Stromal cell of bone marrow (primary cell): ENCODE data around the gene ZBTB11.
"Not testable (repeated sequence)": the region's sequence is repeated elsewhere in the genome, so short reads cannot be mapped to it uniquely, and the experiment has no call there.

Source experiments
- DNase-seq: peaks from one replicate; pipeline ENCODE4 v3.0.0-alpha.2; 2012; ENCODE audit warnings: low read depth

The ZBTB11 gene

DNA sequence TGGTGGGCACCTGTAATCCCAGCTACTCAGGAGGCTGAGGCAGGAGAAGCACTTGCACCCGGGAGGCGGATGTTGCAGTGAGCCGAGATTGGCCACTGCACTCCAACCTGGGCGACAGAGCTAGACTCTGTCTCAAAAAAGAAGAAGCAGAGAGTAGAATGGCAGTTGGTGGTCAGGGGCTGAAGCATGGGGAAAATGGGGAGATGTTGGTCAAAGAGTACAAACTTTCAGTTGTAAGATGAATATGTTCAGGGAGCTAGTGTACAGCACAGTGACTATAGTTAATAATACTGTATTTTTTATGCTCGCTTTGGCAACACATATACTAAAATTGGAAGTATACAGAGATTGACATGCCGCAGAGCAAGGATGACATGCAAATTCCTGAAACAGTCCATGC is 61.4 kb downstream of the ZBTB11 start:
- no peak for DNase-seq

DNA sequence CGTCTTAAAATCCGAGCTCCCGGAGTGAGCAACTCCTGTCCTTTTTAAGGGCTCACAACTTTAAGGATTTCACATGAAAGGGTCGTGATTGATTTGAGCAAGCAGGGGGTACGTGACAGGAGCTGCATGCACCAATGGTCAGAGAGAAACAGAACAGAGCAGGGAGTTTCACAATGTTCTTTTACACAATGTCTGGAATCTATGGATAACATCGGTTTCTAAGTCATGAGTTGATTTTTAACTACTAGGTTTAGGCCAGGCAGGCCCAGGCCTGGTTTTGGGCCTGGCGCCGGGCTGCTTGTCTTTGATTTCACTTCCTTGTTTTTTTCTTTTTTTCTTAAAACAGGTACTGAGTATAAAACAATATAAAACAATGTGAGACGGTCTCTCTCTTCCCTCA is 63.9 kb downstream of the ZBTB11 start:
- not testable (repeated sequence) for DNase-seq

DNA sequence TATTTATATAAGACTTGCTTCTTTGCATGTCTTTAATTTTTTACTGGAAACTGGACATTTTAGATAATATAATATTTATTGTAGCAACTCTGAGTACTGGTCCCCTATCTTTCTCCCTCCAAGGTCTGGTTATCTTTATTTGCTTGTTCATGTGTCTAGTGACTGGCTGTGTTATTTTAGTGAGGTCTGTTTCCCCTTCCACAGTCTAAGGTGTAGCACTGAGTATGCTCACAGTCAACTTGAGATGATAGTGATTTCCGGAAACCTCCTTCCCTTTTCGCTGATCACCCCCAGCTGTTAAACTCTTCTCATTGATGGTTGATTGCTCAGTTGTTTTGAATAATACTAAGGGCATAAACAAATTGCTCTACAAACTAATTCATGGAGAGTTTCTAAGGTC is 65.9 kb downstream of the ZBTB11 start:
- no peak for DNase-seq

DNA sequence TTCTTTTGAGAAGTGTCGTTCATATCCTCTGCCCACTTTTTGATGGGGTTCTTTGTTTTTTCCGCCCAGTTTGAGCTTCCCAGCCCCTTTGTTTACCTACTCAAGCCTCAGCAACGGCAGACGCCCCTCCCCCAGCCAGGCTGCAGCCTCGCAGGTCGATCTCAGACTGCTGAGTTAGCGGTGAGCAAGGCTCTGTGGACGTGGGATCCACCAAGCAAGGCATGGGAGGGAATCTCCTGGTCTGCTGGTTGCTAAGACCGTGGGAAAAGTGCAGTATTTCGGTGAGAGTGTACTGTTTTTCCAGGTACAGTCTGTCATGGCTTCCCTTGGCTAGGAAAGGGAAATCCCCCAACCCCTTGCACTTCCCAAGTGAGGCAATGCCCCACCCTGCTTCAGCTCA is 71.5 kb downstream of the ZBTB11 start:
- not testable (repeated sequence) for DNase-seq

DNA sequence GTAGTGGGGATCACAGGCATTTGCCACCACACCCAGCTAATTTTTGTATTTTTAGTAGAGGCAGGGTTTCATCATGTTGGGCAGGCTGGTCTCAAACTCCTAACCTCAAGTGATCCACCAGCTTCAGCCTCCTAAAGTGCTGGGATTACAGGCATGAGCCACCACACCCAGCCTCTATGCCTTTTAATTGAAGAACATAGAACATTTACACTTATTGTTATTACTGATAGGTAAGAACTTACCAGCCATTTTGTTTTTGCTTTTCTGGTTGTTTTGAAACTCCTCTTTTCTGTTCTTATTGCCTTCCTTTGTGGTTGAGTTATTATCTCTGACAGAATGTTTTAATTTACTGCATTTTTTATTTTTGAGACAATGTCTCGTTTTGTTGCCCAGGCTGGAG is 73.7 kb downstream of the ZBTB11 start:
- no peak for DNase-seq

DNA sequence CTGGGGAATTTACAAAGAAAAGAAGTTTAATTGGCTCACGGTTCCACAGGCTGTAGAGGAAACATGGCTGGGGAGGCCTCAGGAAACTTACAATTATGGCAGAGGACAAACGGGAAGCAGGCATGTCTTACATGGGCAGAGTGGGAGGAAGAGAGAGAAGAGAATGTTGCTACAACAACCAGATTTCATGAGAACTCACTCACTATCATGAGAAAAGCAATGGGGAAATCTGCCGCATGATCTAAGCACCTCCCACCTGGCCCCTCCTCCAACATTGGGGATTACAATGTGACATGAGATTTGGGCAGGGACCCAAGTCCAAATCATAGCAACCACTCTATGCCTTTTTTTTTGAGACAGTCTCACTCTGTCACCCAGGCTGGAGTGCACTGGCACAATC is 74.2 kb downstream of the ZBTB11 start:
- DNase-seq: no peak
